AG09319 (cell line): ENCODE measurements around the gene EBPL.

Experiments
- DNase-seq: peaks from one replicate; pipeline ENCODE4 v3.0.0-alpha.2; 2010; ENCODE audit warnings: low read depth; ENCODE audit errors: extremely low read depth
- TF ChIP-seq, protein P1 (sequence below): IDR thresholded peaks from 2 replicates; pipeline ENCODE4 v1.5.1; 2011; ENCODE audit warnings: low read depth, mild to moderate bottlenecking, inconsistent platforms, low read length, moderate library complexity

Gene EBPL

DNA sequence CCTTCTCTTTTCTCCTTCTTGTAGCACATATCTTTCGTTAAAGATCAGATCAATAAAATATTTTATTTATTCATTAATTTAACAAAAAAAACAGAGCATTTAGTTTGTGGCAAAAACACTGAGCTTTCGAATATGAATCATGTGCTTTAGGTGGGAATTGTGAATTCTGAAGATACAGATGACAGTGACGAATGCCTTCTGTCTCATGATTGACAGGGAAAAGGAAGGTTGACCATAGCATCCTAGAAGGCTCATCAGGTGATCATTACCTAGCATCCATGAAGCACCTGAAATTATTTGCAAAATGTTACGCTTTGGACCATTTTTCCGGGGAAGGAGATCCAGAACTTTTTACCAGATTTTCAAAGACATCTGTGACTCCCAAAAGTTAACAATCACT is 59.1 kb downstream of the EBPL start:
- TF ChIP-seq, protein P1, sequence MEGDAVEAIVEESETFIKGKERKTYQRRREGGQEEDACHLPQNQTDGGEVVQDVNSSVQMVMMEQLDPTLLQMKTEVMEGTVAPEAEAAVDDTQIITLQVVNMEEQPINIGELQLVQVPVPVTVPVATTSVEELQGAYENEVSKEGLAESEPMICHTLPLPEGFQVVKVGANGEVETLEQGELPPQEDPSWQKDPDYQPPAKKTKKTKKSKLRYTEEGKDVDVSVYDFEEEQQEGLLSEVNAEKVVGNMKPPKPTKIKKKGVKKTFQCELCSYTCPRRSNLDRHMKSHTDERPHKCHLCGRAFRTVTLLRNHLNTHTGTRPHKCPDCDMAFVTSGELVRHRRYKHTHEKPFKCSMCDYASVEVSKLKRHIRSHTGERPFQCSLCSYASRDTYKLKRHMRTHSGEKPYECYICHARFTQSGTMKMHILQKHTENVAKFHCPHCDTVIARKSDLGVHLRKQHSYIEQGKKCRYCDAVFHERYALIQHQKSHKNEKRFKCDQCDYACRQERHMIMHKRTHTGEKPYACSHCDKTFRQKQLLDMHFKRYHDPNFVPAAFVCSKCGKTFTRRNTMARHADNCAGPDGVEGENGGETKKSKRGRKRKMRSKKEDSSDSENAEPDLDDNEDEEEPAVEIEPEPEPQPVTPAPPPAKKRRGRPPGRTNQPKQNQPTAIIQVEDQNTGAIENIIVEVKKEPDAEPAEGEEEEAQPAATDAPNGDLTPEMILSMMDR = no peak
- DNase-seq = no peak

DNA sequence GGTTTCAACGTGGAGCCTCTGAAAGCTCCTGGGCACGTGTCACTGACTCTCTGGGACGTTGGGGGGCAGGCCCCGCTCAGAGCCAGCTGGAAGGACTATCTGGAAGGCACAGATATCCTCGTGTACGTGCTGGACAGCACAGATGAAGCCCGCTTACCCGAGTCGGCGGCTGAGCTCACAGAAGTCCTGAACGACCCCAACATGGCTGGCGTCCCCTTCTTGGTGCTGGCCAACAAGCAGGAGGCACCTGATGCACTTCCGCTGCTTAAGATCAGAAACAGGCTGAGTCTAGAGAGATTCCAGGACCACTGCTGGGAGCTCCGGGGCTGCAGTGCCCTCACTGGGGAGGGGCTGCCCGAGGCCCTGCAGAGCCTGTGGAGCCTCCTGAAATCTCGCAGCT is 60.7 kb downstream of the EBPL start:
- no peak for DNase-seq
- TF ChIP-seq, protein P1 = no peak

DNA sequence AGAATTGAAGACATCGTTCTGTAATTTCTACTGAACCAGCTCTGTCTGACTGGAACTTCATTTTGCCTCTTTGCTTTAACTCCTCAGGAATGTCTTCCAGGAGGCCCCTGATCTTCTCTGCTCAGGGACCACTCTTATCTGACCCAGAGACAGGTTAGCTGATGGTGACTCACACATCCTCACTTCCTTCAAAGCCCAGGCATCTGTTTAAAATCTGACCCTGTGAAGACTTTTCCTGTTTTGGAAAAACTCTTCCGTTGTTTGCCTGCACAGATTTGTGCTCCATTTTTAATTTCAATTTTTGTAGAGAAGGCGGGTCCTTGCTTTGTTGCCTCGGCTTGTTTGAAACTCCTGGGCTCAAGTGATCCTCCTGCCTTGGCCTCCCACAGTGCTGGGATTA is 61.3 kb downstream of the EBPL start:
- no peak for DNase-seq

DNA sequence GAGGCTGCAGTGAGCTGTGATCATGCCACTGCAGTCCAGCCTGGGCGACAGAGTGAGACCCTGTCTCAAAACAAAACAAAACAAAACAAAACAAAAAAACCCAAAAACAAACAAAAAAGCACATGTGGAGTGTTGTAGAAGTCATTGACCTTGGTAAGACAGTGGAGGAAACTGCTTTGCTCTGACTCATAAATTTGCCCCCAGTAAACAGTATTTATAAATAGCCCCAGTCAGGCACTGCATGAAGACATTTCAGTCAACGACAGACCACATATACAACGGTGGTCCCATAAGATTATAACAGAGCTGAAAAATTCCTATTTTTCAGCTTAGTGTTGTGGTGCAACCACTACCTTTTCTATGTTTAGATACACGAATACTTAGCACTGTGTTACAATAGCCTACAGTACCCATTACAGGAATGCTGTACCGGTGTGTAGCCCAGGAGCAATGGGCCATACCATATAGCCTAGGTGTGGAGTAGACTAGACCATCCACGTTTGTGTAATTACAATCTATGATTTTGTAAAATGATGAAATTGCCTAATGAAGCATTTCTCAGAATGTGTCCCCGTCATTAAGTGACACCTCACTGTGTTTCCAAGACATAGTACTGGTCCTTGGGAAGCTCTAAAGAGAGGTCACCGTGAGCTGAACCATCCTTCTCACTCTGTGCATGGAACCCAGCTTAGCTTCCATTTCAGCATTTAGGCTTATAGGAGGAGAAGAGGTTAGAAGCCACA is 61.9 kb downstream of the EBPL start:
- no peak for DNase-seq
- TF ChIP-seq, protein P1 = no peak

More for the DNA sequence above, 61.3 kb downstream of the EBPL start:
- TF ChIP-seq, protein P1 = no peak

DNA sequence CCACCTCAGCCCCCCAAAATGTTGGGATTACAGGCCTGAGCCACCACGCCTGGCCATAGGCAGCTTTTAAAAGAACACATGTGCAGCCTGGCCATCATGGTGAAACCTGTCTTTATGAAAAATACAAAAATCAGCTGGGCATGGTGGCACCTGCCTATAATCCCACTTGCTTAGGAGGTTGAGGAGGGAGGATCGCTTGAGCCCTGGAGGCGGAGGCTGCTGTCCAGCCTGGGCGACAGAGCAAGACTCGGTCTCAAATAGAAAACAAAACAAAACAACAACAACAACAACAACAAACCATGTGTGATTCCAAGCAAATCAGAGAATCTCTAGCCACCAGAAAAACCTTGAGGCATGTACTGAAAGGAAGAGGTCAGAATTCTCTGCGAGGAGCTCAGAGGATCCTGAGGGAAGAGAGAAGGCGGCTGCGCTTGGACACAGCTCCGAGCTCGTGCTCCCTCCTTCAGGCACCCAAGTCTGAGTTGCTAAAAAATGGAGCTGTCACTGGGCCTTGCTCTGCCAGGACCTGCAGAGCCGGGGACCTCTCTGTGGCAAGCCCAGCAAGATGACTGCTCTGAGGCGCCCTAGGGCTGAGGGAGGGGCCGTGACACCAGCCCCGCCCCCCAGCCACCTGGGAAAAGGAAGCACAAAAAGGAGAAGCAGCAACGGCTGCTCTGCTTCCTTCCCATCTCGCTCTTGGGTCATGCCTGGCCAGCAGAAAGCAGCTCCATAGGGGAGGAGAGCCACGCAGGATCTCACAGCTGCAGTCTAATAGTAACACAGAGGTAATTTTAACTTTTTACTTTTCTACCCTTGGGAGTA is 63.2 kb downstream of the EBPL start, which contains the start of gene ARL11:
ARL11 (plus strand) TSS at position 677 of the 822 bp plus-strand sequence. CDS start 1,941 bp downstream, outside the sequence.
- no peak for DNase-seq
- TF ChIP-seq, protein P1 = no peak

DNA sequence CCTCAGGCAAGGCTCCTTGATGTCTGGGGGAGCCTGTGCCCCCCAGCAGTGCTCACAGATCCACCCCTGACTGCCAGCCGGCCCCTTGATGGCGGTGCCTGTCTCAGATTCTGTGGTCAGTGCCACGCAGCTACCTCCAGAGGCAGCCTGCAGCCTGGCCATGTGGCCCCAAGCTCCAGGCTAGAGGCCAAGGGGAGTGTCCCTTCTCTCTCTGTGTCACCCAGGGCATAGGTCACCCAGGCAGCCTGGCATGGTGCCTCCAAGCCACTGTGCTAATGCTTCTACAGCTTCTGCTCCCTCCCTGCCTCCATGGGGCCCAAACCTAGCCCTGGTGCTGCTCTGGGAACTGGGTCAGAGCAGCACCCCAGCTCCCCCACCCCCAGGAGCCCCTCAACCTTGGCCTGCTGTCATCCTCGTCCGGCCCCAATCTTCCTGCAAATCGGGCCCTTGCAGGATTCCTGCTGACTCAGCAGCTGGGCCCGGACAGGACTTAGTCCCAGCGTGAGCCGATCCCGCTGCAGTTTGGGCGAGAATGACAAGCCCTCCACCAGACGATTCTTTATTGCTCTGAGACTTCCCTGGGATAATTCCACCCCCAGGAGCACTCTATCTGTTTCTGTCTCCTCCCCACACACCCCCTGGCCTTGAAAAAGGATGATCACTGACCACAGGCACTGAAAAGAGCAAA is 65.8 kb downstream of the EBPL start:
- no peak for DNase-seq
- TF ChIP-seq, protein P1 = no peak
